MM.1S (cell line): ENCODE measurements around the gene KLHL11.

Experiments
- EZH2 ChIP-seq: fragments of 300-600 bp; sonication (generic); optimal IDR thresholded peaks from 2 replicates; pipeline ENCODE3; 2017; ENCODE audit warnings: low read depth, mild to moderate bottlenecking, antibody characterized with exemption, low read length, mixed read lengths
- EZH2phosphoT487 ChIP-seq: fragments of 300-600 bp; sonication (generic); IDR thresholded peaks from 2 replicates; pipeline ENCODE4 v1.6.1; 2018; ENCODE audit warnings: antibody characterized with exemption, low read length
- TF ChIP-seq, protein P1 (sequence below): fragments of 300-600 bp; sonication (generic); IDR thresholded peaks from 2 replicates; pipeline ENCODE4 v1.5.1; 2016; ENCODE audit warnings: antibody characterized with exemption, low read length, mixed read lengths

DNA sequence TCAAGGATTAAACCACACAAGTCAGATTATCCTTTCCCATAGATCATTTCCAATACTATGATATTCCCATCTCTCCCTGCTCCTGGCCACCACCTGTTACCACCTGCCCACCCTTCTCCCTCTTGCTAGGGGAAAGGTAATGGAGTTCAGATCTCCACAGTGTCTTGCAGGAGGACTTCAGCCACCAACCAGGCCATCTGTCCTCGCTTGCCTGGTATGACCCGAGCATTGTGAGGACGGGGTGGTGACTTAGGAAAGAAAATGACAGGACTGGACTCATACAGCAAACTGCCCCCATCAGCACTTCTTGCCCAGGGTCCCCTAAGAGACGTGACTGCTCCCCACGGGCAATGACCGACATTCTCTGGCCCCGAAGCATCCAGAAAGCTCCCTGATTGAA, 41.6 kb downstream of the KLHL11 start:
- TF ChIP-seq, protein P1, sequence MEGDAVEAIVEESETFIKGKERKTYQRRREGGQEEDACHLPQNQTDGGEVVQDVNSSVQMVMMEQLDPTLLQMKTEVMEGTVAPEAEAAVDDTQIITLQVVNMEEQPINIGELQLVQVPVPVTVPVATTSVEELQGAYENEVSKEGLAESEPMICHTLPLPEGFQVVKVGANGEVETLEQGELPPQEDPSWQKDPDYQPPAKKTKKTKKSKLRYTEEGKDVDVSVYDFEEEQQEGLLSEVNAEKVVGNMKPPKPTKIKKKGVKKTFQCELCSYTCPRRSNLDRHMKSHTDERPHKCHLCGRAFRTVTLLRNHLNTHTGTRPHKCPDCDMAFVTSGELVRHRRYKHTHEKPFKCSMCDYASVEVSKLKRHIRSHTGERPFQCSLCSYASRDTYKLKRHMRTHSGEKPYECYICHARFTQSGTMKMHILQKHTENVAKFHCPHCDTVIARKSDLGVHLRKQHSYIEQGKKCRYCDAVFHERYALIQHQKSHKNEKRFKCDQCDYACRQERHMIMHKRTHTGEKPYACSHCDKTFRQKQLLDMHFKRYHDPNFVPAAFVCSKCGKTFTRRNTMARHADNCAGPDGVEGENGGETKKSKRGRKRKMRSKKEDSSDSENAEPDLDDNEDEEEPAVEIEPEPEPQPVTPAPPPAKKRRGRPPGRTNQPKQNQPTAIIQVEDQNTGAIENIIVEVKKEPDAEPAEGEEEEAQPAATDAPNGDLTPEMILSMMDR: no peak
- TF ChIP-seq EZH2phosphoT487: no peak
- TF ChIP-seq EZH2: no peak
